Epithelial cell of esophagus (primary cell): ENCODE data around the gene FBRSL1.
A peak's percentile ranks its signal among the peaks of the same experiment; 100 is the strongest.

Source experiments
- DNase-seq: peaks from one replicate; pipeline ENCODE4 v3.0.0; 2010; ENCODE audit warnings: low read depth
- H3K4me3 ChIP-seq: 2 replicates; pipeline ENCODE4 v1.5.1; 2011; ENCODE audit warnings: mild to moderate bottlenecking, low read length, control low read depth
- TF ChIP-seq, protein P1 (sequence below): IDR thresholded peaks from 2 replicates; pipeline ENCODE4 v1.5.1; 2011; ENCODE audit warnings: low read depth, mild to moderate bottlenecking, low read length, control low read depth, inconsistent platforms; ENCODE audit not compliant: insufficient read depth; ENCODE audit errors: missing control alignments

The FBRSL1 gene

DNA sequence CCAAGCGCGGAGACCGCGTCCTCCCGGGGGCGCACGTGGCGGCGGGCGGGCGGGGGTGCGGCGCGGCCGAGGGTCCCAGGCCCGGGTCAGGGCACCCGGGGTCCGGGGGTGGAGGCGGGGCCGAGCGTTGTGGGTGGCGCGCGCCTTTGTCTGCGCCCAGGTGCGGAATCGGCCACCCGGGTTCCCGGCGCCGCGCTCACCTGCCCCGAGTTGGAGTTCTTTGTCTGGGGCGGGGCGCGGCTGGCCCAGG lies 70.3 kb downstream of the FBRSL1 start:
- DNase-seq = peak; percentile 47
- TF ChIP-seq, protein P1, sequence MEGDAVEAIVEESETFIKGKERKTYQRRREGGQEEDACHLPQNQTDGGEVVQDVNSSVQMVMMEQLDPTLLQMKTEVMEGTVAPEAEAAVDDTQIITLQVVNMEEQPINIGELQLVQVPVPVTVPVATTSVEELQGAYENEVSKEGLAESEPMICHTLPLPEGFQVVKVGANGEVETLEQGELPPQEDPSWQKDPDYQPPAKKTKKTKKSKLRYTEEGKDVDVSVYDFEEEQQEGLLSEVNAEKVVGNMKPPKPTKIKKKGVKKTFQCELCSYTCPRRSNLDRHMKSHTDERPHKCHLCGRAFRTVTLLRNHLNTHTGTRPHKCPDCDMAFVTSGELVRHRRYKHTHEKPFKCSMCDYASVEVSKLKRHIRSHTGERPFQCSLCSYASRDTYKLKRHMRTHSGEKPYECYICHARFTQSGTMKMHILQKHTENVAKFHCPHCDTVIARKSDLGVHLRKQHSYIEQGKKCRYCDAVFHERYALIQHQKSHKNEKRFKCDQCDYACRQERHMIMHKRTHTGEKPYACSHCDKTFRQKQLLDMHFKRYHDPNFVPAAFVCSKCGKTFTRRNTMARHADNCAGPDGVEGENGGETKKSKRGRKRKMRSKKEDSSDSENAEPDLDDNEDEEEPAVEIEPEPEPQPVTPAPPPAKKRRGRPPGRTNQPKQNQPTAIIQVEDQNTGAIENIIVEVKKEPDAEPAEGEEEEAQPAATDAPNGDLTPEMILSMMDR = no peak
- H3K4me3 ChIP-seq = peak overlapping the region; percentile 57

- peak; percentile 79 for DNase-seq
- H3K4me3 ChIP-seq = peak overlapping the region; percentile 57
- TF ChIP-seq, protein P1 = peak; percentile 83
Measured at GRCh38 chr12:132560614-132561426, 70.9 kb downstream of the FBRSL1 start.
